D721Med (cell line): ENCODE results near the gene LRMDA.

Experiments used
- DNase-seq: peaks from one replicate; pipeline ENCODE4 v3.0.0; 2011; ENCODE audit warnings: low spot score; ENCODE audit not compliant: insufficient read length
- FAIRE-seq: peaks from 2 replicates; lab custom pipeline; 2011; peaks lifted over from hg19 to GRCh38; lab: Jason Lieb, UNC
- CTCF ChIP-seq: IDR thresholded peaks from 2 replicates; pipeline ENCODE4 v1.5.1; 2012; ENCODE audit warnings: mild to moderate bottlenecking, control low read depth; ENCODE audit not compliant: insufficient read depth; ENCODE audit errors: missing control alignments

LRMDA gene

GRCh38 chr10:76388321-76389023, 957.0 kb downstream of the LRMDA start:
- DNase-seq (no peak), FAIRE-seq (no peak)
- TF ChIP-seq CTCF: no peak

GRCh38 chr10:76393875-76394706, 962.7 kb downstream of the LRMDA start:
- DNase-seq (no peak), FAIRE-seq (no peak)
- no peak for TF ChIP-seq CTCF

GRCh38 chr10:76394707-76395042, 963.3 kb downstream of the LRMDA start:
- DNase-seq (no peak), FAIRE-seq (no peak)
- no peak for TF ChIP-seq CTCF

GRCh38 chr10:76395251-76395650, 963.8 kb downstream of the LRMDA start:
- FAIRE-seq (no peak), DNase-seq (no peak)
- no peak for TF ChIP-seq CTCF

- no peak for FAIRE-seq
- TF ChIP-seq CTCF: no peak
Measured at GRCh38 chr10:76396134-76396533, 964.7 kb downstream of the LRMDA start.

GRCh38 chr10:76397181-76398042, 966.0 kb downstream of the LRMDA start:
- TF ChIP-seq CTCF: no peak
- FAIRE-seq (no peak), DNase-seq (no peak)

More at GRCh38 chr10:76396134-76396533, 964.7 kb downstream of the LRMDA start:
- DNase-seq: no peak
